ENCODE results near the gene UQCR10. TPM values are rescaled to one million over a fixed set of nuclear protein-coding genes. Genes with fewer than 3 reads are reported as not detected.

UQCR10 gene
- total RNA-seq, 1 donor from 2014 or later, result 68.1 TPM

DNA sequence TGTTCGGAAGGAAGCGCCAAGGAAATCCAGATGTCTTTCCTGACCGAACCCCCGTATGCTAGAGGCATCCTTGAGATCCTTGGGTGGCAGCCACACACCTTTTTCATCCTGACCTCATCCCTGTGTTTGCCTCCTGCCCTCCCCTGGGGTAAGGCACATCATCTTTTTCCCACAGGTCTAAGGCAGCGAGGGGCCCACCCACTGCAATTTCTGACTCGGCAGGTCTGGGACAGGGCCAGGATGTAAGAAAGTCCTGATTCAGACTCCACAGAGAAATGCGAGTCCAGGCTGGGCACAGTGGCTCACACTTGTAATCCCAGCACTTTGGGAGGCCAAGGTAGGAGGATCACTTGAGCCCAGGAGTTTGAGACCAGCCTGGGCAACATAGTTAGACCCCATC, 10.8 kb upstream of the UQCR10 start:
- no peaks in the 10 kb centered on the region for H3K27me3 Mint-ChIP-seq
- H3K9me3 Mint-ChIP-seq, result no peaks in the 10 kb centered on the region
- ChIA-PET CTCF (no interaction called here), POLR2A (no interaction called here)
- H3K4me3 Mint-ChIP-seq, result no peak overlapping the region
- intact Hi-C loops (cut with micrococcal nuclease), result no loop called here
- no peak overlapping the region for H3K27ac Mint-ChIP-seq
- ATAC-seq (ENCODE audit: low read depth) (no peak), DNase-seq (no peak)
- peaks cover 4% of the 10 kb centered on the region for H3K4me1 Mint-ChIP-seq
- H3K36me3 Mint-ChIP-seq (ENCODE audit: low read depth), result no peaks in the 10 kb centered on the region
- TF ChIP-seq, protein P1, sequence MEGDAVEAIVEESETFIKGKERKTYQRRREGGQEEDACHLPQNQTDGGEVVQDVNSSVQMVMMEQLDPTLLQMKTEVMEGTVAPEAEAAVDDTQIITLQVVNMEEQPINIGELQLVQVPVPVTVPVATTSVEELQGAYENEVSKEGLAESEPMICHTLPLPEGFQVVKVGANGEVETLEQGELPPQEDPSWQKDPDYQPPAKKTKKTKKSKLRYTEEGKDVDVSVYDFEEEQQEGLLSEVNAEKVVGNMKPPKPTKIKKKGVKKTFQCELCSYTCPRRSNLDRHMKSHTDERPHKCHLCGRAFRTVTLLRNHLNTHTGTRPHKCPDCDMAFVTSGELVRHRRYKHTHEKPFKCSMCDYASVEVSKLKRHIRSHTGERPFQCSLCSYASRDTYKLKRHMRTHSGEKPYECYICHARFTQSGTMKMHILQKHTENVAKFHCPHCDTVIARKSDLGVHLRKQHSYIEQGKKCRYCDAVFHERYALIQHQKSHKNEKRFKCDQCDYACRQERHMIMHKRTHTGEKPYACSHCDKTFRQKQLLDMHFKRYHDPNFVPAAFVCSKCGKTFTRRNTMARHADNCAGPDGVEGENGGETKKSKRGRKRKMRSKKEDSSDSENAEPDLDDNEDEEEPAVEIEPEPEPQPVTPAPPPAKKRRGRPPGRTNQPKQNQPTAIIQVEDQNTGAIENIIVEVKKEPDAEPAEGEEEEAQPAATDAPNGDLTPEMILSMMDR (IDR thresholded peaks at IDR 0.05), result no peak

DNA sequence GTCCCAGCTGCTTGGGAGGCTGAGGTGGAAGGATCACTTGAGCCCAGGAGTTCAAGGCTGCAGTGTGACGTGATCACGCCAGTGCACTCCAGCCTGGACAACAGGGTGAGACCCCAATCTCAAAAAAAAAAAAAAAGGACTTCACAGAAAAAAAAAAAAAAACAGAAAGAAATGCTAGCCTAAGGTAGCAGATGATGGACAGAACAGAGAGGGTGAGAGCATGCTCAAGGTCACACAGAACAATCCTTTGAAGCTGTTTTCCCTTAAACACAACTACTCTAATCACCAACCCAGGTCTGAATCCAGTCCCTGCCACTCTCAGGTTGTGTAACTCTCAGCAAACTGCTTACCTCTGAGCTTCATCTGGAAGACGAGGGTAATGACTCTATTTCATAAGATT, 10.1 kb upstream of the UQCR10 start:
- no peak overlapping the region for H3K4me3 Mint-ChIP-seq
- H3K27ac Mint-ChIP-seq, result no peak overlapping the region
- H3K27me3 Mint-ChIP-seq, result no peaks in the 10 kb centered on the region
- DNase-seq, result no peak
- H3K9me3 Mint-ChIP-seq, result no peaks in the 10 kb centered on the region
- ChIA-PET POLR2A (interaction anchor here (0.6 to 1.1 kb wide), 2 partner anchors 9 to 85 kb away, joined by 3 read pairs; no protein-coding TSS in a partner anchor), CTCF (no interaction called here)
- peaks cover 4% of the 10 kb centered on the region for H3K4me1 Mint-ChIP-seq
- no peaks in the 10 kb centered on the region for H3K36me3 Mint-ChIP-seq (ENCODE audit: low read depth)
- ATAC-seq (ENCODE audit: low read depth), result no peak
- TF ChIP-seq, protein P1 (IDR thresholded peaks at IDR 0.05), result no peak
- intact Hi-C loops (cut with micrococcal nuclease), result no loop called here

DNA sequence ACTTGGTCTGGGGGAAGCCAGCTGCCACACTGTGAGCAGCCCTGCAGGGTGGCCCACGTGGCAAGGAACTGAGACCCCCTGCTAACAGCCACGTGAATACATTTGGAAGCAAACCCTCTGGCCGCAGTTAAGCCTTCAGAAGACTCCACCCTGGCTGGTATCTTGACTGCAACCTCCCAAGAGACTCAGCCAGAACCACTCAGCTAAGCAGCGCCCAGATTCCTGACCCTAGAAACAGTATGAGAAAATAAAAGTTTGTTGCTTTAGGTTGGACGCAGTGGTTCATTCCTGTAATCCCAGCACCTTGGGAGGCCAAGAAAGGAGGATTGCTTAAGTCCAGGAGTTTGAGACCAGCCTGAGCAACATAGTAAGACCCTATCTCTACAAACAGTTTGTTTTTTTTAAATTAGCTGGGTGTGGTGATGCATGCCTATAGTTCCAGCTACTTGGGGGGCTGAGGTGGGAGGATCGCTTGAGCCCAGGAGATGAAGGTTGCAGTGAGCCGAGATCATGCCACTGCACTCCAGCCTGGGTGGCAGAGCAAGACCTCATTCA, 9.0 kb upstream of the UQCR10 start:
- POLR2A ChIA-PET, result interaction anchor here (1.1 kb wide), 1 partner anchor 8 kb away, joined by 3 read pairs; no protein-coding TSS in a partner anchor
- H3K27me3 Mint-ChIP-seq, result no peaks in the 10 kb centered on the region
- no peaks in the 10 kb centered on the region for H3K9me3 Mint-ChIP-seq
- TF ChIP-seq, protein P1 (IDR thresholded peaks at IDR 0.05), result no peak
- intact Hi-C loops (cut with micrococcal nuclease), result no loop called here
- H3K36me3 Mint-ChIP-seq (ENCODE audit: low read depth), result no peaks in the 10 kb centered on the region
- no peak overlapping the region for H3K27ac Mint-ChIP-seq
- DNase-seq, result no peak
- H3K4me3 Mint-ChIP-seq, result no peak overlapping the region
- peaks cover 4% of the 10 kb centered on the region for H3K4me1 Mint-ChIP-seq
- CTCF ChIA-PET, result no interaction called here
- no peak for ATAC-seq (ENCODE audit: low read depth)

DNA sequence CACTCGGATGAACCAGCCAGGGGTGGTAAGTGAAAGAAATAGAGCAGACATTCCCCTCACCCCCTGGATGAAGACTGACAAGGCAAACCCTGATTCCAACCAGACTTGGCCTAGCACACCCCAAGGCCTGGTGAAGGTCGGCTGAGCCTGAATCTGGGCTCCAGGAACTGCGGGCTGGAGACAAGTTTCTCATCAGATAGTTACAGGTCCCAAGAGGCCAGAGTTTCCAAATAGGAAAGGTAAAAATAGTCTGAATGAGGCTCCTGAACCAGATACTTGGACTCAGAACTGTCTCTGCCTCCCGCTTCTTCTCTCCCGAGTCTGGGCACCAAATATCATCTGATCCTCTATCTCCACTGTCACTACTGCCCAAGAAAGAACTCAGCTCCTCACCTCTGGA, 8.2 kb upstream of the UQCR10 start:
- TF ChIP-seq, protein P1 (IDR thresholded peaks at IDR 0.05), result no peak
- H3K27me3 Mint-ChIP-seq, result no peaks in the 10 kb centered on the region
- intact Hi-C loops (cut with micrococcal nuclease), result no loop called here
- H3K4me1 Mint-ChIP-seq, result peaks cover 4% of the 10 kb centered on the region
- H3K9me3 Mint-ChIP-seq, result no peaks in the 10 kb centered on the region
- CTCF ChIA-PET, result no interaction called here
- POLR2A ChIA-PET, result no interaction called here
- no peak overlapping the region for H3K27ac Mint-ChIP-seq
- DNase-seq, result no peak
- H3K4me3 Mint-ChIP-seq, result no peak overlapping the region
- no peak for ATAC-seq (ENCODE audit: low read depth)
- H3K36me3 Mint-ChIP-seq (ENCODE audit: low read depth), result no peaks in the 10 kb centered on the region

DNA sequence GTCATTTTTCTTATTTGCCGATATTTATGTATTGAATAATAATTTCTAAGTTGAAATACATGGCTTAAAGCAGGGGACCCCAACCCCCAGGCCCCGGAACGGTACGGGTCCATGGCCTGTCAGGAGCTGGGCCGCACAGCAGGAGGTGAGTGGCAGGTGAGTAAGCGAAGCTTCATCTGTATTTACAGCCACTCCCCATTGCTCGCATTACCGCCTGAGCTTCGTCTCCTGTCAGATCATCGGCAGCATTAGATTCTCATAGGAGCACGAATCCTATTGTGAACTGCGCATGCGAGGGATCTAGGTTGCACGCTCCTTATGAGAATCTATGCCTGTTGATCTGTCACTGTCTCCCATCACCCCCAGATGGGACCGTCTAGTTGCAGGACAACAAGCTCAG, 4.9 kb upstream of the UQCR10 start:
- peaks cover 15% of the 10 kb centered on the region for H3K4me1 Mint-ChIP-seq
- intact Hi-C loops (cut with micrococcal nuclease), result no loop called here
- ChIA-PET POLR2A (no interaction called here), CTCF (no interaction called here)
- H3K27me3 Mint-ChIP-seq, result no peaks in the 10 kb centered on the region
- no peak overlapping the region for H3K4me3 Mint-ChIP-seq
- H3K27ac Mint-ChIP-seq, result no peak overlapping the region
- DNase-seq, result no peak
- ATAC-seq (ENCODE audit: low read depth), result no peak
- peaks cover under 1% of the 10 kb centered on the region for H3K36me3 Mint-ChIP-seq (ENCODE audit: low read depth)
- TF ChIP-seq, protein P1 (IDR thresholded peaks at IDR 0.05), result no peak
- no peaks in the 10 kb centered on the region for H3K9me3 Mint-ChIP-seq

Measured in activated B cell treated with CpG ODN at 0.5 μM for 24 hours (primary cell).